Ectodermal cell (in vitro differentiated cells): ENCODE measurements around the gene TARBP1. TPM values are rescaled to one million over a fixed set of nuclear protein-coding genes. Genes with fewer than 3 reads are reported as not detected.

ENCODE experiments used
- H3K27ac ChIP-seq: 2 replicates; pipeline ENCODE4 v1.7.0; 2013; ENCODE audit warnings: mild to moderate bottlenecking, low read depth, low read length; ENCODE audit not compliant: insufficient read depth, poor library complexity, severe bottlenecking
- H3K27me3 ChIP-seq: 2 replicates; pipeline ENCODE4 v1.7.0; 2013; ENCODE audit warnings: mild to moderate bottlenecking, low read length; ENCODE audit not compliant: insufficient read depth, control insufficient read depth, poor library complexity, severe bottlenecking
- H3K36me3 ChIP-seq: one replicate; pipeline ENCODE4 v1.7.0; 2013; ENCODE audit warnings: low read length; ENCODE audit not compliant: control insufficient read depth, insufficient read depth
- H3K4me1 ChIP-seq: one replicate; pipeline ENCODE4 v1.7.0; 2013; ENCODE audit warnings: low read length; ENCODE audit not compliant: control insufficient read depth, insufficient read depth
- H3K4me3 ChIP-seq: 2 replicates; pipeline ENCODE4 v1.7.0; 2013; ENCODE audit warnings: low read depth, low read length, control low read depth; ENCODE audit not compliant: insufficient read depth
- H3K9me3 ChIP-seq: 2 replicates; pipeline ENCODE4 v1.7.0; 2013; ENCODE audit warnings: mild to moderate bottlenecking, low read length, moderate library complexity; ENCODE audit not compliant: control insufficient read depth
- WGBS, 2 experiments: methylation state at CpG; one replicate each; pipeline ENCODE4 v1.1.7; 2013; ENCODE audit warnings: missing lambda C conversion rate in 2 of 2; 5-methylcytosine and 5-hydroxymethylcytosine counted together
- polyA plus RNA-seq, 4 experiments: library from polyadenylated mRNA; stranded (reverse); fragments of 50-300 nt; gene quantifications; one replicate each; pipeline ENCODE4 v1.2.3, GENCODE V29; 2013

Gene TARBP1, protein sequence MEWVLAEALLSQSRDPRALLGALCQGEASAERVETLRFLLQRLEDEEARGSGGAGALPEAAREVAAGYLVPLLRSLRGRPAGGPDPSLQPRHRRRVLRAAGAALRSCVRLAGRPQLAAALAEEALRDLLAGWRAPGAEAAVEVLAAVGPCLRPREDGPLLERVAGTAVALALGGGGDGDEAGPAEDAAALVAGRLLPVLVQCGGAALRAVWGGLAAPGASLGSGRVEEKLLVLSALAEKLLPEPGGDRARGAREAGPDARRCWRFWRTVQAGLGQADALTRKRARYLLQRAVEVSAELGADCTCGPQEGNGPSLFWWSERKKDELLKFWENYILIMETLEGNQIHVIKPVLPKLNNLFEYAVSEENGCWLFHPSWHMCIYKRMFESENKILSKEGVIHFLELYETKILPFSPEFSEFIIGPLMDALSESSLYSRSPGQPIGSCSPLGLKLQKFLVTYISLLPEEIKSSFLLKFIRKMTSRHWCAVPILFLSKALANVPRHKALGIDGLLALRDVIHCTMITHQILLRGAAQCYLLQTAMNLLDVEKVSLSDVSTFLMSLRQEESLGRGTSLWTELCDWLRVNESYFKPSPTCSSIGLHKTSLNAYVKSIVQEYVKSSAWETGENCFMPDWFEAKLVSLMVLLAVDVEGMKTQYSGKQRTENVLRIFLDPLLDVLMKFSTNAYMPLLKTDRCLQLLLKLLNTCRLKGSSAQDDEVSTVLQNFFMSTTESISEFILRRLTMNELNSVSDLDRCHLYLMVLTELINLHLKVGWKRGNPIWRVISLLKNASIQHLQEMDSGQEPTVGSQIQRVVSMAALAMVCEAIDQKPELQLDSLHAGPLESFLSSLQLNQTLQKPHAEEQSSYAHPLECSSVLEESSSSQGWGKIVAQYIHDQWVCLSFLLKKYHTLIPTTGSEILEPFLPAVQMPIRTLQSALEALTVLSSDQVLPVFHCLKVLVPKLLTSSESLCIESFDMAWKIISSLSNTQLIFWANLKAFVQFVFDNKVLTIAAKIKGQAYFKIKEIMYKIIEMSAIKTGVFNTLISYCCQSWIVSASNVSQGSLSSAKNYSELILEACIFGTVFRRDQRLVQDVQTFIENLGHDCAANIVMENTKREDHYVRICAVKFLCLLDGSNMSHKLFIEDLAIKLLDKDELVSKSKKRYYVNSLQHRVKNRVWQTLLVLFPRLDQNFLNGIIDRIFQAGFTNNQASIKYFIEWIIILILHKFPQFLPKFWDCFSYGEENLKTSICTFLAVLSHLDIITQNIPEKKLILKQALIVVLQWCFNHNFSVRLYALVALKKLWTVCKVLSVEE (N-terminal part only)
- 75.6 TPM for polyA plus RNA-seq (2013, experiment 1 of 4)
- 74.6 TPM for polyA plus RNA-seq (2013, experiment 2 of 4)
- polyA plus RNA-seq (2013, experiment 3 of 4), result 52.5 TPM
- polyA plus RNA-seq (2013, experiment 4 of 4), result 63.0 TPM

DNA sequence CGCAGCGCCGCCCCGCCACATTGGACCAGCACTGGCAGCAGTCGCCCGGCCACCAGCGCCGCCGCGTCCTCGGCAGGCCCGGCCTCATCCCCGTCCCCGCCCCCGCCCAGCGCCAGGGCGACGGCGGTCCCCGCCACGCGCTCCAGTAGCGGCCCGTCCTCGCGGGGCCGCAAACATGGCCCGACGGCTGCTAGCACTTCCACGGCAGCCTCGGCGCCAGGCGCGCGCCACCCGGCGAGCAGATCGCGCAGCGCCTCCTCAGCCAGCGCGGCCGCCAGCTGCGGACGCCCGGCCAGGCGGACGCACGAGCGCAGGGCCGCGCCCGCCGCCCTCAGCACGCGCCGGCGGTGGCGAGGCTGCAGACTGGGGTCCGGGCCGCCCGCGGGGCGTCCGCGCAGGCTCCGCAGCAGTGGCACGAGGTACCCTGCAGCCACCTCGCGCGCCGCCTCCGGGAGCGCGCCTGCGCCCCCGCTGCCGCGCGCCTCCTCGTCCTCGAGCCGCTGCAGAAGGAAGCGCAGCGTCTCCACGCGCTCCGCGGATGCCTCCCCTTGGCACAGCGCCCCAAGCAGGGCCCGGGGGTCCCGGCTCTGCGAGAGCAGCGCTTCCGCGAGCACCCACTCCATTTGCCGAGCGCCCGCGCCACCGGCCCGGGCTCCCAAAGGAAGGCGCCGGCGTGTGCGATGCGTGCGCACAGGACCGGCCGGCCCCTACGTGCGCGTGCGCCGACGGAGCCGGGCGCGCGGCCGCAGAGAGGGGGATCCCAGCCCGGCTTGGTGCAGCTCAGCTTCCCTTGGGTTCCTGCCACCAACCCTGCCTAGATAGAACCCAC, at the start of gene TARBP1:
Gene TARBP1, minus strand, starts transcription at position 699 of the 829 bp plus-strand sequence. Its CDS starts 76 bp downstream, at position 623.
- no peaks in the 10 kb centered on the region for H3K36me3 ChIP-seq
- no peaks in the 10 kb centered on the region for H3K27me3 ChIP-seq
- peaks cover 9% of the 10 kb centered on the region for H3K4me1 ChIP-seq
- peak within 1 kb of the TSS; percentile 45 for H3K27ac ChIP-seq
- H3K9me3 ChIP-seq, result no peaks in the 10 kb centered on the region
- peak within 1 kb of the TSS; percentile 65 for H3K4me3 ChIP-seq
- WGBS, 2 experiments, result 0% methylated on average over 122 of the region's 122 CpGs

DNA sequence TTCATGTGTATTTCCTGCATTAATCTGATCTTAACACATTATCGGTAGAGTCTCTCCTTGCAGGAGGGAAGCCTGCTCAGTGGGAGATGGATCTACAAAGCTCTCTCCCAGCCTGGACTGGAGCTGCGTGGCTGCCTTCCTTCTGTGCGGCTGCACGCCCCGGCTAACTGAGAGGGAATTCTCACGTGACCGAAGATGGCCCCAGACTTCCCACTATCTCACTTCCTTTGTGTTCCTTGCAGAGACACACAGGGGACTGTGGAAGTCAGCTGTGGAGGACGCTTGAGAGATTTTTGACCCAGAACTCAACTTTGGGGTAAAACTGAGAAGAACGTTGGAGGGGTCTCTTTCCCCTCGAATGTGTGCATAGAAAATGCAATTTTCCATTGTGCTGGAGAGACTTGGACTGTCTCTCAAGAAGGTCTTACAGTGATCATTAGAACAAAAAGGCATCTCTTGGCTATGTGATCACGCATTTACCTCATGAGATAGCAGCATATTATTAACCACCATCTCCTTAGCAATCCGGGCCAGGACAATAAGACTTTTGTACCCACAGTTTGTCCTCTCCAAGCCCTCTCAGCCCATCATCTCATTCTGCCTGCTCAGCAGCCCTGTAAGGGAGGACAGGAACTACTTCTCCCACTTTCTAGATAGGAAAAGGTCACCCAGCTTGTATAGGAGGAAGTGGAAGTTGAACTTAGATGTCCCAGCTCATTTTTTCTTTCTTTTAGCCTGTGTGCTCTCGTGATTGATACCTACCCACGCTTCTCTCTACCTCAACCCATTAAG, 49.3 kb upstream of the TARBP1 start:
- 87 to 90% methylated on average over 14 of the region's 14 CpGs for WGBS, 2 experiments
- Histone ChIP-seq H3K9me3 (no peaks in the 10 kb centered on the region), H3K36me3 (no peaks in the 10 kb centered on the region), H3K27me3 (no peaks in the 10 kb centered on the region), H3K4me1 (peaks cover 21% of the 10 kb centered on the region), H3K4me3 (no peak overlapping the region), H3K27ac (no peak overlapping the region)

DNA sequence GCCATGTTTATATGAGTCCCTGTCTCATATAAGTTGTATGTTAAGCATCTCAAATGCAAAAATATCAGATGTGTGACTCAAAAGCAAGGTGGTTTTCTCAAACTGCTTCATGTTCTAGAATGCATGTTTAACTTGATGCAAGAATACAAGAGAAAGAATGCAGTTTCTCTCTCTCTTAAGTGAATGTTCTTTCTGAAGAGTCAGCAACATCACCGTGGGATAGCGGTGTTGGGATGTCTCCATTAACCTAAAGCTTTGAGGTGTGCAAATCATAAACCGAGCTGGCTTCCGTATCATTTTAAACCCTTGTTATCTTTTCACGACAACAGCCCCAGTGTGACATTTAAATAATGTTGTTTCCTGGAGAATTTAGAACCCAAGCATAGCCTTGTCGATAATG, 48.4 kb upstream of the TARBP1 start:
- 91 to 95% methylated on average over 5 to 6 of the region's 6 CpGs for WGBS, 2 experiments
- Histone ChIP-seq H3K4me1 (peaks cover 30% of the 10 kb centered on the region), H3K4me3 (no peak overlapping the region), H3K36me3 (no peaks in the 10 kb centered on the region), H3K27me3 (no peaks in the 10 kb centered on the region), H3K9me3 (no peaks in the 10 kb centered on the region), H3K27ac (no peak overlapping the region)

DNA sequence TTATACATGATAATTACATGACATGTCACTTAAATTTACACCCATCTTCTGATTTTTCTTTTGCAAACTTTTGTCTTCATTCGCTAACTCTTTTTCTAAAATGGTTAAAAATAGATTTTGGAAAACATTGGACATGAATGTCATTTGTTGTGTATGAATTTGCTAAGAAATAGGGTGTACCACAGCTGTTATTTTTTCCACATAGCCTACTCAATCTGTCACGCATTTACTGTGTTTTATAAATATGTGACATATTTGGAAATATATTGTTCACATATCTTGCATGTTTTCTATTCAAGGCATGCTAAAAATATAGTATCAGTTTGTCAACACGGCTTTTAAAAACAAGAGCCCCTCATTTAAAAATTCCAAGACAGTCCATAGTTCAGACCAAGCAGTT, 47.9 kb upstream of the TARBP1 start:
- H3K4me3 ChIP-seq, result no peak overlapping the region
- peaks cover 30% of the 10 kb centered on the region for H3K4me1 ChIP-seq
- H3K27me3 ChIP-seq, result no peaks in the 10 kb centered on the region
- 93 to 94% methylated on average over 2 of the region's 3 CpGs for WGBS, 2 experiments
- no peak overlapping the region for H3K27ac ChIP-seq
- H3K9me3 ChIP-seq, result no peaks in the 10 kb centered on the region
- no peaks in the 10 kb centered on the region for H3K36me3 ChIP-seq

DNA sequence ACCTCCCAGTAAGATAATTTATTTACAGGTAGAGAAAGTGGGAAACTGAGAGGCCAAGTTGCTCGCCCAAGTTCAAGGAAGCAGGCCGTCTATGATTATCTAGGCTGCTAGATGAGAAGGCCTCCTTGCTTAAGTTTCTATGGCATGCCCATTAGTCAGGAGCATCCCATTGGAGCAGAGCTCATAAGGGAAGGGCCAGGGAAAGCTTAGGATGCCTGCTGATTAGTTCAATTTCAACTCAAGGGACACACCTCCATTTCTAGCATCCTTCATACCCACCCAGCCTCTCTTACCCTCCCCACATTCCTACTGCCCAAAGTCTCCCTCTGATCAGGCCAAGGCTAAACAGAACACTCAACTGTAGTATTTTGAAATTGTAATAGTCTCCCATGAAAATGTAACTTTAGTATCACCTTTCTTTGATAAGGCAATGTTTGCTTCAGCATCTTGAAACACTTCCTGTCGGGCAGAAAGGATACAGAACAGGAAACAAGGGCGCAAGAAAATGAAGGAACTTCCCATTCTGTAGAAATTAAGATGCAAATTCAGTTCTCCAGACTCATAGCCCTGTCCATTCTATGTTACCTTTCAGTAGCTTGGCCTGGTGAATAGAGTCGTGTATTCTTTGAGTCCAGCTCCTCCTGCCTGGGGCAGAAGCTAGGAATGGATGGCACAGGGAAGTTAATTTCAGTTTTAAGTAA, 46.3 kb upstream of the TARBP1 start:
- Histone ChIP-seq H3K4me1 (peaks cover 22% of the 10 kb centered on the region), H3K27ac (no peak overlapping the region)
- WGBS, 2 experiments, result 93 to 96% methylated on average over 5 of the region's 5 CpGs

DNA sequence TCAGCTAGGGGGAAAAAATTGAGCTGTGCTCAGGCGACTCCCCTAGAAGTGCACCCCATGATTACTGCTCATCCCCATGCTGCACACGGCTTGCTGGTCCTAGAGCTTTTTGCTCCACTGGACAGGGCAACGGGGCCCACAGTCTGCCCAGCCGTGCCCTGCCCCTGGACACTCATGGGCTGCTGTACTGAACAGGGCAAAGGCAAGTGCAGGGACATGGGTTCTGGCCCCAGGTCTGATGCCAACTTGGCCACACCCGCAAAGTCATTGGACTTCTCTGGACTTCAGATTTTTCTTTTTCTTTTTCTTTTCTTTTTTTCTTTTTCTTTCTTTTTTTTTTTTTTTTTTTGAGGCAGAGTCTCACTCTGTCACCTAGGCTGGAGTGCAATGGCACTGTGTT, 42.9 kb upstream of the TARBP1 start:
- 94 to 97% methylated on average over 5 of the region's 5 CpGs for WGBS, 2 experiments
- no peak overlapping the region for H3K27ac ChIP-seq
- H3K36me3 ChIP-seq, result no peaks in the 10 kb centered on the region
- H3K4me1 ChIP-seq, result peaks cover 22% of the 10 kb centered on the region
- no peaks in the 10 kb centered on the region for H3K9me3 ChIP-seq
- no peak overlapping the region for H3K4me3 ChIP-seq
- H3K27me3 ChIP-seq, result no peaks in the 10 kb centered on the region

More for the DNA sequence above, 46.3 kb upstream of the TARBP1 start:
- Histone ChIP-seq H3K36me3 (no peaks in the 10 kb centered on the region), H3K27me3 (no peaks in the 10 kb centered on the region), H3K9me3 (no peaks in the 10 kb centered on the region), H3K4me3 (no peak overlapping the region)

DNA sequence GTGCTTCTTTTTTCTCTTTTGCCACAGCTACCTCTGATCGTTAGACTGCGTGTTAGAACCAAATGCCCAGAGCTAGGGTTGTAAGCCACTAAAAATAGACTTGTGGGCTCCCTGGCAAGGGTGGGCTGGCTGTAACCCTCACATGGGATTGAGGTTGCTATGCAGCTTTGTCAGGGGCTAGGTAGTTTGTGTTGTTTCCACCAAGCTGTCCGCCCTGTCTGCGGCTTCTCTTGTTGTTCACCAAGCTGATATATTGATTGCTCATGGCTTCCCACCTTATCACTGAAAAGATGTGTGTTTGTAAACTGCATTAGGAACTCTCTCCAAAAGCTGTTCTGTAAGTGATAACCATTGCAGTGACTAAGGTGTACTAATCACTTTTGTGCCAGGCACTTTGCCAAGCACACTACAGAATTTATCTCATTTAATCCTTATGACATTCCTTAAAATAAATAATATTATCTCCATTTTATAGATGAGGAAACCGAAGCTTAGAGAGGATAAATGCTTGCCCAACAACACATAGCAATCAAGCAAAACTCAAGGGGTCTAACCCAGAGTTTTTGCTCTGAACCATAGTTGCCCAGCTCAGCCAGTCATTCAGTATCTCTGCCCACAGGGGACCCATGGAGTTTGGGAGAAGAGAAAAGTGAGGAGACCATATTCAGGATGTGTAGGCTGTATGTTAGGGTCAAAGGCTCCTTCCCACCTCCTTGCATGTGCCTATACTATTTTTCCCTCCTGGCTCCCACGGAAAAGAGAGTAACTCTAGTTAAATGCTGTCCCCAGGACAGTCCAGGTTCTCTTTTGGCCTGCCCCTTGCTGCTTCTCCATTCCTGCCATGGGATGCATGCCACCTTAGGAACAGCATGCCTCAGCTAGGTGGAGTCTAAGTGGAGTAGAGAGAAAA, 42.2 kb upstream of the TARBP1 start:
- Histone ChIP-seq H3K4me3 (no peak overlapping the region), H3K36me3 (no peaks in the 10 kb centered on the region), H3K4me1 (peaks cover 22% of the 10 kb centered on the region), H3K9me3 (no peaks in the 10 kb centered on the region), H3K27me3 (no peaks in the 10 kb centered on the region), H3K27ac (no peak overlapping the region)
- 93 to 94% methylated on average over 6 of the region's 6 CpGs for WGBS, 2 experiments

DNA sequence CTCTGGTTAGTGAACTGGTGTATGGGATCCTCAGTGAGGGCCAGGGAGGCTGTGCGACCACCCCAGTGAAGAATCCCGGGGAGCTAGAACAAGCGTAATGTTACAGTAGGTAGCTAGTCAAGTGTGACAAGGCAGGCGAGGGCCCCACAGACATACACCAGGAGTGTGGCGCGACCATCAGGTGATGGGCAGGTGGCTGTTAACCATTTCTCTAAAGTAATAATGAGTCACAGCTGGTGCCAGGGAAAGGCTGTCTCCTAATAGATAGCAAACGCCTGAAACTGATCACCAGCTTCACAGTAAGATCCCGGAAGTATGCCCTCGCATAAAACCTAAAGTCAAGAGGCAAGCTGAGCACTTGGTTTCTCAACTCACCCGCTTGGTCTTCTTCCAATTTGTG, 40.5 kb upstream of the TARBP1 start:
- H3K9me3 ChIP-seq, result no peaks in the 10 kb centered on the region
- H3K4me3 ChIP-seq, result no peak overlapping the region
- no peaks in the 10 kb centered on the region for H3K36me3 ChIP-seq
- 92 to 95% methylated on average over 10 of the region's 10 CpGs for WGBS, 2 experiments
- no peak overlapping the region for H3K27ac ChIP-seq
- H3K4me1 ChIP-seq, result peaks cover 30% of the 10 kb centered on the region
- no peaks in the 10 kb centered on the region for H3K27me3 ChIP-seq
